ENCODE results near the gene C5orf52. TPM values are rescaled to one million over a fixed set of nuclear protein-coding genes. Genes with fewer than 3 reads are reported as not detected.

The C5orf52 gene
- total RNA-seq, 4 donors from 2014 or later = not detected

DNA sequence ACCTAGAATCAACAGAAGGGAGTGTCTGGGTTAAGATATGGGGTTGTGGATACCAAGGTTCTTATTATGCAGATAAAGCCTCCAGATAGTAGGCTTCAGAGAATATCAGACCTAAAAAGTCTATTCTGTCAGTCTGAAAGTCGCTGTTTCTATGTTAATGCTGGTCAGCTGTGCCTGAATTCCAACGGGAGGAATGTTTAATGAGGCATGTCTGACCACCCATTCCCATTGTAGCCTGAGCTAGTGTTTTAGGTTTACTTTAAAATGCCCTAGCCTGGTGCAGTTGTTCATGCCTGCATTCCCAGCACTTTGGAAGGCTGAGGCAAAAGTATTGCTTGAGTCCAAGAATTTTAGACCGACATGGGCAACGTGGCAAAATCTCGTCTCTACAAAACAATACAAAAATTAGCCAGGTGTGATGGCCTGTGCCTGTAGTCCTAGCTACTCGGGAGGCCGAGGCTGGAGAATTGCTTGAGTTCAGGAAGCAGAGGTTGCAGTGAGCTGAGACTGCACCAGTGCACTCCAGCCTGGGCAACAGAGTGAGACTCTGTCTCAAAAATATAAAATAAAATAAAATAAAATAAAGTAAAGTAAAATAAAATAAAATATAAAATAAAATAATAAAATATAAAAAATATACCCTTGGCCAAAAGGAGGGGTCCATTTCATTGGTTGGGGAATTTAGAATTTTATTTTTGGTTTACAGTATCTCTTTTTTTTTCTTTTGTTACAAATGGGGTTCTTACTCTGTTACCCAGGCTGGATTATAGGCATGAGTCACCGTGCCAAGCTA is 11.3 kb upstream of the C5orf52 start:
- intact Hi-C loops (cut with DNase I; ENCODE audit: low total_unique reads) (no loop called here), in situ Hi-C loops (cut with MboI; ENCODE audit: low pct_ligation_motif_present in 1 of 4, low pct_unique_long_range_greater_than_20kb in 1 of 4, low sequenced_read_pairs in 3 of 4) (no loop called here)
- Histone ChIP-seq H3K36me3 (no peaks in the 10 kb centered on the region), H3K4me1 (no peaks in the 10 kb centered on the region), H3K27ac (no peak overlapping the region), H3K27me3 (no peaks in the 10 kb centered on the region), H3K4me3 (no peak overlapping the region), H3K9me3 (peaks cover 5 to 8% of the 10 kb centered on the region in 2 donors)
- TF ChIP-seq CTCF (IDR thresholded peaks at IDR 0.05) (no peak), EP300 (IDR thresholded peaks at IDR 0.05; ENCODE audit: low read depth) (no peak), POLR2AphosphoS5 (IDR thresholded peaks at IDR 0.05) (no peak), POLR2A (IDR thresholded peaks at IDR 0.05) (no peak)
- DNase-seq = no peak
- 81 to 95% methylated on average over 2 to 8 of the region's 8 CpGs for WGBS, 2 donors (ENCODE audit: low coverage in 1 of 2)

DNA sequence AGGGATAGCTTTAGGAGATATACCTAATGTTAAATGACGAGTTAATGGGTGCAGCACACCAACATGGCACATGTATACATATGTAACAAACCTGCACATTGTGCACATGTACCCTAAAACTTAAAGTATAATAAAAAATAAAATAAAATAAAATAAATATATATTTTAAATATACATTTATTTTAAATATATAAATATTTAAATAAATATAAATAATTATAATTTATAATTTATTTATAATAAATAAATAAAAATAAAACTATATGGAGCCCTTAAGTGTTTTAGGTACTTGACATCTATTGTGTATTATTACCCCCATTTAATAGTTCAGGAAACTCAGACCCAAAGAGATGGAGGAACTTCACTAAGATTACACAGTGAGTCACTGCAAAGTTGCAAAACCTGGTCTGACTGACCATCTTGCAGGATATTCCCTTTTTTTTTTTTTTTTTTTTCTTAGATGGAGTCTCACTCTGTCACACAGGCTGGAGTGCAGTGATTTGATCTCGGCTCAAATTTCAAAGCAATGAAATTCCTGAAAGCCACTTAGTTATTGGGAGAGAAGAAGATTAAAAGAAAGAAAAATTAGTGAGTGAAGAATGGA is 5.8 kb upstream of the C5orf52 start:
- Histone ChIP-seq H3K9me3 (no peaks in the 10 kb centered on the region), H3K36me3 (no peaks in the 10 kb centered on the region), H3K27ac (no peak overlapping the region), H3K4me1 (peaks cover 0 to 16% (median 4%) of the 10 kb centered on the region in 4 donors), H3K4me3 (no peak overlapping the region), H3K27me3 (no peaks in the 10 kb centered on the region)
- TF ChIP-seq POLR2AphosphoS5 (IDR thresholded peaks at IDR 0.05) (no peak), POLR2A (IDR thresholded peaks at IDR 0.05) (no peak), EP300 (IDR thresholded peaks at IDR 0.05; ENCODE audit: low read depth) (no peak), CTCF (IDR thresholded peaks at IDR 0.05) (no peak)
- in situ Hi-C loops (cut with MboI; ENCODE audit: low pct_ligation_motif_present in 1 of 4, low pct_unique_long_range_greater_than_20kb in 1 of 4, low sequenced_read_pairs in 3 of 4) = no loop called here
- no peak for DNase-seq
- WGBS, 2 donors (ENCODE audit: low coverage in 1 of 2) = 85 to 89% methylated on average over 2 of the region's 2 CpGs
- intact Hi-C loops (cut with DNase I; ENCODE audit: low total_unique reads) = no loop called here

DNA sequence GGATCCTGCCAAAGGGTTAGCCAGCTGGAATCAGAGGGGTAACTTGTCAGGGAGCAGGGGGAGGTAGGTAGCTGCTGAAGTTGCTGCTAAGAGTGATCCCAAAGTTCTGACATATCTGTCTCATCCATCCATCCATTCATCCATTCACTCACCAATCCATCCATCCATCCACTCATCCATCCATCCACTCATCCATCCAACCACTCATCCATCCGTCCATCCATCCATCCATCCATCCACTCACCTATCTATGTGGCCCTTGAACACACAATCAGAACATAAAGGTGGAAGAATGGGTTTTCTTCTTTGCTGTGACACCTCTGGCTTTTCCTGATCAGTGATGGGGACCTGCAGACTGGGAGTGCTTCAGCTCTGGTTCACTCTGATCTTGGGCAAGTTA is 3.0 kb upstream of the C5orf52 start:
- Histone ChIP-seq H3K27me3 (no peaks in the 10 kb centered on the region), H3K36me3 (no peaks in the 10 kb centered on the region), H3K27ac (no peak overlapping the region), H3K4me1 (peaks cover 0 to 23% (median 6%) of the 10 kb centered on the region in 4 donors), H3K9me3 (no peaks in the 10 kb centered on the region), H3K4me3 (no peak overlapping the region)
- TF ChIP-seq POLR2AphosphoS5 (IDR thresholded peaks at IDR 0.05) (no peak), EP300 (IDR thresholded peaks at IDR 0.05; ENCODE audit: low read depth) (no peak), CTCF (IDR thresholded peaks at IDR 0.05) (no peak), POLR2A (IDR thresholded peaks at IDR 0.05) (no peak)
- intact Hi-C loops (cut with DNase I; ENCODE audit: low total_unique reads) = no loop called here
- no peak for DNase-seq
- in situ Hi-C loops (cut with MboI; ENCODE audit: low pct_ligation_motif_present in 1 of 4, low pct_unique_long_range_greater_than_20kb in 1 of 4, low sequenced_read_pairs in 3 of 4) = no loop called here
- 84 to 86% methylated on average over 1 of the region's 1 CpG for WGBS, 2 donors (ENCODE audit: low coverage in 1 of 2)

DNA sequence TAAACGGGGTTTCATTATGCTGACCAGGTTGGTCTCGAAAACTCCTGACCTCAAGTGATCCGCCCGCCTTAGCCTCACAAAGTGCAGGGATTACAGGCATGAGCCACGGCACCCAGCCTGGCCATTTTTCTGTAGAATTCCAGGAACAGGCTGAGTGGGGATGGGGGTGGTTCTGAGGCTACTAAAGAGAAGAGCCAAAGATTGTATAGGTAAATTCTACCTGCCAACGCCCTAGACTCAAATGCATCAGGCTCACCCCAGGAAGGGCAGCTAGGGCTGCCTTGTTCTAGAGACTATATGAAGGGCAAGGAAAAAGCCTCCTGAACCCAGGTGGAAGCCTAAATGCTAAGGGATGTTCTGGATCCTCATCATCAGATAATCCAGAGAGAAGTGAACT is 1.6 kb upstream of the C5orf52 start:
- no peaks in the 10 kb centered on the region for H3K27me3 ChIP-seq
- no peak for DNase-seq
- peaks cover 0 to 23% (median 6%) of the 10 kb centered on the region in 4 donors for H3K4me1 ChIP-seq
- in situ Hi-C loops (cut with MboI; ENCODE audit: low pct_ligation_motif_present in 1 of 4, low pct_unique_long_range_greater_than_20kb in 1 of 4, low sequenced_read_pairs in 3 of 4) (no loop called here), intact Hi-C loops (cut with DNase I; ENCODE audit: low total_unique reads) (no loop called here)
- peak overlapping the region; percentile 70 to 85 (median 80) for H3K27ac ChIP-seq
- WGBS, 2 donors (ENCODE audit: low coverage in 1 of 2) = 48% methylated on average over 6 of the region's 6 CpGs; no CpG with 5 or more reads in 1 of the 2 donors
- H3K4me3 ChIP-seq = peak overlapping the region in 2 of 4 donors; percentile 53 to 63
- H3K9me3 ChIP-seq = no peaks in the 10 kb centered on the region
- no peak for TF ChIP-seq EP300 (IDR thresholded peaks at IDR 0.05; ENCODE audit: low read depth)
- no peak for TF ChIP-seq POLR2AphosphoS5 (IDR thresholded peaks at IDR 0.05)
- TF ChIP-seq POLR2A (IDR thresholded peaks at IDR 0.05) = no peak
- H3K36me3 ChIP-seq = no peaks in the 10 kb centered on the region

Measured in transverse colon (tissue), 4 donors.